GM18505 (cell line): ENCODE measurements around the gene CRACR2A.

ENCODE experiments used
- ATAC-seq: cut with Tn5 transposase; IDR thresholded peaks from one replicate; pipeline ENCODE4 v1.9.1; 2021; ENCODE audit not compliant: unreplicated experiment
- POLR2A ChIP-seq: IDR thresholded peaks from 4 replicates; pipeline ENCODE4 v1.6.1; 2011; ENCODE audit warnings: borderline replicate concordance; ENCODE audit not compliant: insufficient read depth, insufficient read length; ENCODE audit errors: extremely low read depth

The CRACR2A gene

DNA sequence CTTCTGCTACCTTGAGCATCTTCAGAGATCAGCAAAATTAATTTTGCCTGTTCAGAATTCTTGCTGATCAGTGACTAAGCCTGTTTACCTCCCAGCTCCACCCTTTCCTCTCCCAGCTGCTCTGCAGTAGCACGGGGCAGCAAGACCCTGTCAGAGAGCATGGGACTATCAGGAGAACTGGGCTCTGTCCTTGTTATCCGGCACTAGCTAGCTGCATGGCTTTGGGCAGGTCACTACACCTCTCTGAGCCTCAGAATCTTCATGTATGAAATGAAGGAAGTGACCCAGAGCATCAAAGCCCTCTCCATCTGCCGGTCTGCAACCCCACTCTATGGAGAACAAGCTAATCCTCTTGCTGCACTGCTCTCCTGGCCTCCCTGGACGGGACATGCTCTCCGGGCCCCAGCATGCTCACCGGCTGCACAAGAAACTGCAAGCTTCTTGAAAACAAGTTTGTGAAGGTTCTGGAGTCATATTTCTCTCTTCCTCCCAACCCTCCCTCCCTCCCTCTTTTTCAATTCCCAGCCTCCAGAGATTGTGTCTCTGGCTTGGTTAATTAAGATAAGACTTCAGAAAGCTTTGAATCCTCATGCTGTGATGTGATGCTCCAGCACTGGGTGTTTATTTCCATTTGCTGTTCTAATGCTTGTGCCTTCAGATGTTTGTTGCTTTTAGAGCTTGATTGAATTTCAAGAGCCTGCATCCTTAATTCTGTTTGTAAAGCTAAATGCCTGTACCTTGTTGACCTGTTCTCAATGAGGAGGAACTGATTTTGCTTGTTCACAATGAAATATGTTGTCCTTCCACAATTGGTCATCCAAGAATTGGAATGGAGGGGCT lies 101.1 kb downstream of the CRACR2A start:
- no peak for ATAC-seq
- no peak for TF ChIP-seq POLR2A

DNA sequence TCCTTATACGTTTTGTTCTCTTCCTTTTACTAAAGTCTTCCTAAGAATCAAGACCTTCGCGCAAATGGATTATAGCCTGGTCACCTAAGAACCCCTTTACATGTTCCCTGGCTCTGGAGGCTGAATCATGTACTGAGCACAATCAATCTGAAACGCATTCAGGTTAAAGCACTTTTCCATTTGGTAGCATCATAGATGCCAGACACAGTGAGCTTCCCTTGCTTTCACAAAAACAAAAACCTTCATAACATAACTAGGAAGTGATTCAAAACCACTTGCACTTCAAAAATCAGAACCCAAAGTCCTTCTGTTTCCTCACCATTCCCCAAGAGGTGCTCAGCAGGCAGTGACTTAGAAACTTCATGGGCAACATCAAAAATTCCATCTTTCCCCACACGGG lies 105.4 kb downstream of the CRACR2A start:
- no peak for ATAC-seq
- no peak for TF ChIP-seq POLR2A

DNA sequence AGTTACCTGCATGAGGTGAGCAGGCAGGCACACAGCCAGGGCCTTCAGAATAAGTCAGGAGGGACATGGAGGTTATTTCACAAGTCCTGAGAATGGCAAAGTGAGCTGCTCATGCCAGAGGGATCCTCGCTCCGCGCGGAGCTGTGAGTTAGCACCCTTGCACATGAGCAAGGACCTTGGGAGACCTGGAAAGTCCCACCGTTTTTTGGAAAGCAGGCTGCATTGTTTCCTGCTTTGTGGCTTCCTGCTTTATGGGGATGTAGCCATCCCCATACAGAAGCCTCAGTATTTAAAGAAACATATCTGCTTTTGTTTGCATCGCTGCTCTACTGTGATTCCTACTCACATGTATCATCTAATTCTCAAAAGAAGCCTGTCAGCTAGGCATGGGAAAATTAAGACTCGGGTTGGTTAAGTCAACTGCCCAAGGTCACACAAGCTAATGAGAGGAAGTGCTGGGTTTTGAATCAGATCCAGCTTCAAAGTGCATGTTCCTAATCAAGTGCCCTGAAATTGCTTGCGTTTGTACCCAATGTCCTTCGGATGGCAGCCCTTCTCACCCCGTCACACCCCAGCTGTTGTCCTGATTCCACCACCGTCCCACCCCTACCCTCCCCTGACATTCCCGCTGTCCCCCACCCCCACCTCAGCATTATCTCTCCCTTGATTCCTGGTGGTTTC lies 106.2 kb downstream of the CRACR2A start:
- no peak for ATAC-seq
- no peak for TF ChIP-seq POLR2A

DNA sequence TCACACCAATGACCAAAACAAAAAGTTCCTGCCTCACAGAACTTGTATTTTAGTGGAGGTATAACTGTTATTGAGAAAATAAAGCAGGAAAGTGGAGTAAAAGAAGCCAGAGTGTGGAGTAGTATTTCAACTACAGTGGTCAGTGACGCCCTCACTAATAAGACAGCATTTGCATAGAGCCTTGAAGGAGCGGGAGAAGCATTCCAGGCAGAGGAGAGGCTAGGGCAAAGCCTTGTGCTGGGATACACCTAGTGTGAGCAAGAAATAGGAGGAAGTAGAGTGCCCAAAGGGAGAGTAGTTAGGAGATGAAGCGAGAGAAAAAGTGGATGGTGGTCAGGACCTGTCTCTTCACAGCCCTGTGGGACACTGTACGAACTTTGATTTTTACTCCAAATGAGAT lies 107.8 kb downstream of the CRACR2A start:
- ATAC-seq: no peak
- no peak for TF ChIP-seq POLR2A

DNA sequence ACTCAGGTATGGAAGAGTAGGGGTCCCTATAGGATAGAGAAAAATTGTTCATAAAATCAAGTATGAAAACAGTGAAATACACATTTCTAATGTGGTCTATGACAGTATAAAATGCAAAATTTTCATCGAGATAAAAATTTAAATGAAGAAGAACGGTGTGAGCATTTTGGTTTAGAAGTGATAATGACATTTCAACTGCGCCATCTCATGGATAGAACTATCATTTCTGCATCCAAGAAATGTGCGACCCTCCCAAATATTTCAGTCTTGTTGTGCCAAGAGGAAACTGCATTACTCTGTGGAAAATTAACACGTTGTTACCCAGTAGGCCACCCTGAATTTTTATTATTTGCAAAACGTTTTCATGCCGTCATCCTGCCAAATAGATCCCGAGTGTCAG lies 108.8 kb downstream of the CRACR2A start:
- no peak for ATAC-seq
- TF ChIP-seq POLR2A: no peak

DNA sequence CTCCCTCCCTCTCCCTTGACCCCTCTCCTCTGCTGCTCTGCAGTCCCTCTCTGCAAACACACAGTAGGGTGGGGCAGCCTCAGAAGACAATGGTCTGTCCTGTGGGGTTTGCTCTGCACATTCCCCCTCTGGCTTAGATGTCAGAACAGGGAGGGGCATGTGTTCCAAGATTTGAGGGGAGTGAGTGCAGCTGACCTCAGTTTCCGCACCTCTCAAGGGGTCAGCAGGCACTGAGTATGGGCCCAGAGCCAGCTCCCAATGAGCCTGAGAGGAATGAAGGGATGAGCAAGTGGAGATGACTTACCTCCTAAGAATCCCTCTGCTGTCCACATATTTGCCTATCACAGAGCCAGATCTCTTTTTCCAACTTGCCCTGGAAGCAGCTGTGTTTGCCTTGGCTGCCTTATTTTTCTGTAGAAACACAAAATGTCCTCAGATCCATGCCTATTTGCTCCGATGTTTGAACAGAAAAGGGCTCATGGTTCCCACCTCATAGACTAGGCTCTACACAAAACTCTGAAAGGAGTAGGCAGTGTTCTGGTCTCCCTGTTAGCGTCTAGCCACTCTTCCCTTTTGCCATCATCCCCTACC lies 111.4 kb downstream of the CRACR2A start:
- no peak for ATAC-seq
- TF ChIP-seq POLR2A: no peak

DNA sequence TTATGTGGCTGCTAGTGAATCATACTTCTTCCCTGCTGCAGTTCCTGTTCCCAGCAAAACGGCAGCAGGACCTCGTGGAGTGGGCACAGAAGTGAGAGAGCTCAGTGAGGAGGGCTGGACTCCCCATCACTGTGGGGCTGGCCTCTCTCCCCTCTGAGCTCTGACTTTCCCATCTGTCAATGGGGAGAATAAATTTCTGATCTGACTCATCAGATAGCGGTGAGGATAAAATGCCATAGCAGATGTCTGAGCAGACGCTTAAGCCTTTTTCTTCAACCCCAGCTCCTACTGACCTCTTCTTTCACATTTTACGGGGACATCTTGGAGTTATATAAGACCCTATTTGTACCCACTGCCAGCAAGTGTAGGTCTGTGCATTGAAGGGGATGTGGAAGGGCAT lies 116.6 kb downstream of the CRACR2A start:
- no peak for TF ChIP-seq POLR2A
- ATAC-seq: no peak

DNA sequence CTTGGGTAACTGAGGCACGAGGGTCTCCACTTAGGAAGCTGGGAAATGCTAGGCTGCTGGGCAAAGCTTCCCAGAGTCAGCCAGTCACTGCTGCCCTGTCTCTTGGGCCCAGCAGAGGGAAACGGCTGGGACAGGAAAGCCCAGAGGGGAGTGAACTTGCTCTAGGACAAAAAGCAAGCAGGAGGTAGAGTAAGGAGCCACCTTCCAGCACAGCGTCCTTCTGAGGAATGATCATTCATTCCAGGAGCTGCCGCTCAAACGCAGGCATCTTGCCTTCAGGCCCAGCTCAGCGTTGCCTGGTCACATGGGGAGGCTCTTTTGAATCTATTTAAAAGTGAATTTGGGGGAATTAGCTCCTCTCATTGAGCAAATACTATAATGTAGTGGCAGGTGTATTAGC lies 118.6 kb downstream of the CRACR2A start:
- TF ChIP-seq POLR2A: no peak
- ATAC-seq: no peak

DNA sequence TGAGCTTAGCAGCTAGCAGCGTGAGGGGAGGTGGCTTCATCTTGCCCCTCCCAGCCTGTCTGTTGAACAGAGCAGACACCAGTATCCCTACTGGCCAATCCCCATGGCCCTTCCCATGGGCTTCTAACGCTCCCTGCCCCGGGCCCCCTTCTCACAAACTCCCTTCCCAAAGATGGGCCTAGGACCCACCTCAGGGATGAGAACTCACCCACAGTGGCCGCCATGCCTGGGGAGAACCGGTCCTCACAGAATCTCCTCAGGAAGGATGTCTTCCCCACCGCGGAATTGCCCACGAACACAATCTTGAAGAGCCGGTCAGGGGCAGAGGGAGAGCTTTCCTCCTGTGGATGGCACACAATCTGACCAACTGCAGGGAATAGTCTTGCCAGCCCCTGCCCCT lies 119.5 kb downstream of the CRACR2A start:
- TF ChIP-seq POLR2A: no peak
- no peak for ATAC-seq

DNA sequence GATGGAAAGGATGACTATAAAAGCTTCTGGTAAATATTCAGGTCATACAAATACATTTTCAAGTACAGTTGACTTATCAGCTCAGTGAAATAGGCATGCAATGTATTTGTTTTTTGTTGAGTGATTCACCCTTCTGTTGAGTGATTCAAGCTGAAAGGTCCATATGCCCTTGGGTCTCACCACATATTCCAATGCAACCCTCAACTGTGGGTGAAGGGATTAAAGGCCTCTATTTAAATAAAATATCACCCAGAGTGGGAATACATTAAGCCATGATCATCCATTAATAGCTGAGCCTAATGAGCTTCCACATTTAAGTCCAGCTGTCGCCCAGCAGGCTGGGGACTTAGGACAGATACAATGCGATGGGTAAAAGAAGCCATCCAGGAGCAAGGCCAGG lies 120.2 kb downstream of the CRACR2A start:
- TF ChIP-seq POLR2A: no peak
- ATAC-seq: no peak

DNA sequence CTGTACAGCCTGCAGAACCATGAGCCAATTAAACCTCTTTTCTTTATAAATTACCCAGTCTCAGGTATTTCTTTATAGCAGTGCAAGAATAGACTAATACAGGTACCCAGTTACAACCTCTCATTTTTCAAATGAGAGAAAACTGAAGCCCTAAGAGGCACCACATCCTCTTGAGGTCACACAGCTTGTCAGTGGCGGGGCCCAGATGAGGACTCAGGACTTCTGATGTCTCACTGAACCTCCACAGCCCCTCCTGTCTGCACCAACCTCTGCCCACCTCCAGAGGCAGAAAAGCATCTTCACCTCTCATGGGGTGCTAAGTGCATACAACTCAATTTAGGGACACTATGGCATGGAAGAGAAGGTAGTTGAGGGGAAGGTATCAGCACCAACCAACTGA lies 120.7 kb downstream of the CRACR2A start:
- no peak for ATAC-seq
- no peak for TF ChIP-seq POLR2A

DNA sequence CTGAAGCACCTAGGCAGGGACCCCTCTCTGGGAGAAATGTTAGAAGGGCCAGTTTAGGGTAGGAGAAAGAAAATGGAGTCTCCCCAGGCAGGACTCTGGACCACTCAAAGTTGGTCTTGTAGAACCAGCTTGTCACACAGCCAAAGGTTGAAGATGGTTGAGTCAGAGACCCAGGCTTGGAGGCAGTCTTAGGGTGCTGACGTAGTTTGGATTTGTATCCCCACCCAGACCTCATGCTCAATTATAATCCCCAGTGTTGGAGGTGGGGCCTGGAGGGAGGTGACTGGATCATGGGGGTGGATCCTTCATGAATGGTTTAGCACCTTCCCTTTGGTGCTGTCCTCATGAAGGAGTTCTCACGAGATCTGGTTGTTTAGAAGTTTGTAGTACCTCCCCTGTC lies 121.2 kb downstream of the CRACR2A start:
- TF ChIP-seq POLR2A: no peak
- no peak for ATAC-seq

DNA sequence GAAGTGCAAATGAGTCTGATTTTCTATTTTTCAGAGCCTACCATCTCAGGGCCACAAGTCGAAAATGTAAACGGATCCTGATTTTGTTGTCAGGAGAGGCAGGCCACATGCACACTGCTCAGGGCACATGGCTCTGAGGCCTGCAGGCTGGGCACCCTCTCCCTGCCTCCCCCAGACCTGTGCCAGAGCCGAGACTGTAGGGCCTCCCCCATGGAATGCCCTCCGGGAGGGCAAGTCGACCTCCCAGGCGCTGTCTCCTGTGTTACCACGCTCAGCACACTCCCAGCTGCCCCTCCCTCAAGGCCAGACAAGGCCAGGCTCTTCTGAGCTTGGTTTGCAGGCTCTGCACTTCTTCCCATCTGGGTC lies 121.7 kb downstream of the CRACR2A start:
- no peak for ATAC-seq
- TF ChIP-seq POLR2A: no peak
